ENCODE measurements around the gene PTPRM.

Gene PTPRM

GRCh38 chr18:7937268-7937667, 370.2 kb downstream of the PTPRM start:
- DNase-seq (ENCODE audit: low spot score) = no peak
- no peak overlapping the region for H3K27ac ChIP-seq
- ChIA-PET CTCF (no interaction called here), POLR2A (ENCODE audit: low non-redundant PET) (no interaction called here)
- TF ChIP-seq, protein P1, sequence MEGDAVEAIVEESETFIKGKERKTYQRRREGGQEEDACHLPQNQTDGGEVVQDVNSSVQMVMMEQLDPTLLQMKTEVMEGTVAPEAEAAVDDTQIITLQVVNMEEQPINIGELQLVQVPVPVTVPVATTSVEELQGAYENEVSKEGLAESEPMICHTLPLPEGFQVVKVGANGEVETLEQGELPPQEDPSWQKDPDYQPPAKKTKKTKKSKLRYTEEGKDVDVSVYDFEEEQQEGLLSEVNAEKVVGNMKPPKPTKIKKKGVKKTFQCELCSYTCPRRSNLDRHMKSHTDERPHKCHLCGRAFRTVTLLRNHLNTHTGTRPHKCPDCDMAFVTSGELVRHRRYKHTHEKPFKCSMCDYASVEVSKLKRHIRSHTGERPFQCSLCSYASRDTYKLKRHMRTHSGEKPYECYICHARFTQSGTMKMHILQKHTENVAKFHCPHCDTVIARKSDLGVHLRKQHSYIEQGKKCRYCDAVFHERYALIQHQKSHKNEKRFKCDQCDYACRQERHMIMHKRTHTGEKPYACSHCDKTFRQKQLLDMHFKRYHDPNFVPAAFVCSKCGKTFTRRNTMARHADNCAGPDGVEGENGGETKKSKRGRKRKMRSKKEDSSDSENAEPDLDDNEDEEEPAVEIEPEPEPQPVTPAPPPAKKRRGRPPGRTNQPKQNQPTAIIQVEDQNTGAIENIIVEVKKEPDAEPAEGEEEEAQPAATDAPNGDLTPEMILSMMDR (conservative IDR thresholded peaks at IDR 0.05; ENCODE audit: low read depth) = no peak

GRCh38 chr18:7939521-7939920, 372.4 kb downstream of the PTPRM start:
- H3K27ac ChIP-seq = no peak overlapping the region
- ChIA-PET CTCF (interaction anchor here (0.5 kb wide), 1 partner anchor 953 kb away, joined by 3 read pairs; no protein-coding TSS in a partner anchor), POLR2A (ENCODE audit: low non-redundant PET) (no interaction called here)
- DNase-seq (ENCODE audit: low spot score) = no peak
- TF ChIP-seq, protein P1 (conservative IDR thresholded peaks at IDR 0.05; ENCODE audit: low read depth) = no peak

DNA sequence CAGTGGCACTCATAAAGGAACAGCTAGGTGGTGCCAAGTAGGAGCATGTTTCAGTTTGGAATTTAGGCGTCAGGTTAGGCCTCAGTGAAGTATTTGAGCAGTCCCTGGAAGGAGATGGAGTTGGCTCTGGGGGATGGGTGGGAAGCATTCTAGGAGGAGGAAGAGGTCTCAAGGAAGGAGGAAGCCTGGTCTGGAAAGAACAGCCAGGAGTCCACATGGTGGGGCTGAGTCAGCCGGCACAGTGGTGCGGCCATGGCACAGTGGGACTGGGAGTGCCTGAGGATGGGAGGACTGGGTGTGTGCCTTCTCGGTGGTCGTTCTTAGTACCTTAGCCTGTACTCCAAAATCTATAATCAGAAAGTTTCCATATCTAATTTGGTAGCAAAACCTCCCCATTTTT, 373.3 kb downstream of the PTPRM start:
- POLR2A ChIA-PET (ENCODE audit: low non-redundant PET) = no interaction called here
- no peak for DNase-seq (ENCODE audit: low spot score)
- H3K27ac ChIP-seq = no peak overlapping the region
- CTCF ChIA-PET = no interaction called here
- TF ChIP-seq, protein P1 (conservative IDR thresholded peaks at IDR 0.05; ENCODE audit: low read depth) = no peak

- H3K27ac ChIP-seq = peak overlapping the region; percentile 46; the same call in 1 of the 2 replicates
- POLR2A ChIA-PET (ENCODE audit: low non-redundant PET) = no interaction called here
- TF ChIP-seq, protein P1 (conservative IDR thresholded peaks at IDR 0.05; ENCODE audit: low read depth) = no peak
- no peak for DNase-seq (ENCODE audit: low spot score)
- CTCF ChIA-PET = no interaction called here
Measured at GRCh38 chr18:7940971-7941370, 373.9 kb downstream of the PTPRM start.

DNA sequence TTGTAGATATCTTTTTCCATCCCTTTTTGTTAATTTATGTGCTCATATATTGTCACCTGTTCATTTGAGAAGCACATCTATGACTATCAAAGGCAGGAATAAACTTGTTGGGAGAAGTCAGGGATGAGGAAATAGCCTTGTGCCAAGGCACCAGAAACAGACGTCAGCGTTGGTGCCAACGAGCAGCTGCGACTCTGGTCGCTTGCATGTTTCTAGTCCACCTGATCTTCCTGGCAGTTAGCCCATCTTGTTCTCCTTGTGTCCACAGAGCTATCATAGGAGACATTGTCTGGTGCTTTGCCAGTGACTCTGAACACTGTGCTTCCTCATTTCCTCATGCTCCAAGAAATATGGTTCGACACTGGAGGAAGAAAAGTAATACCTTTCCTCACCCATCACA, 374.4 kb downstream of the PTPRM start:
- no peak for DNase-seq (ENCODE audit: low spot score)
- POLR2A ChIA-PET (ENCODE audit: low non-redundant PET) = no interaction called here
- TF ChIP-seq, protein P1 (conservative IDR thresholded peaks at IDR 0.05; ENCODE audit: low read depth) = no peak
- CTCF ChIA-PET = no interaction called here
- H3K27ac ChIP-seq = peak overlapping the region; percentile 66

- POLR2A ChIA-PET (ENCODE audit: low non-redundant PET) = no interaction called here
Measured at GRCh38 chr18:7945882-7946281, 378.8 kb downstream of the PTPRM start.

More at GRCh38 chr18:7945882-7946281, 378.8 kb downstream of the PTPRM start:
- TF ChIP-seq, protein P1 (conservative IDR thresholded peaks at IDR 0.05; ENCODE audit: low read depth) = no peak
- CTCF ChIA-PET = interaction anchor here (0.7 kb wide), 2 partner anchors 331 to 883 kb away, joined by 3 to 6 read pairs; no protein-coding TSS in a partner anchor
- DNase-seq (ENCODE audit: low spot score) = peak; percentile 57
- no peak overlapping the region for H3K27ac ChIP-seq

All from RWPE1 (cell line).